ENCODE measurements around the gene PRKAR1A.

DNA sequence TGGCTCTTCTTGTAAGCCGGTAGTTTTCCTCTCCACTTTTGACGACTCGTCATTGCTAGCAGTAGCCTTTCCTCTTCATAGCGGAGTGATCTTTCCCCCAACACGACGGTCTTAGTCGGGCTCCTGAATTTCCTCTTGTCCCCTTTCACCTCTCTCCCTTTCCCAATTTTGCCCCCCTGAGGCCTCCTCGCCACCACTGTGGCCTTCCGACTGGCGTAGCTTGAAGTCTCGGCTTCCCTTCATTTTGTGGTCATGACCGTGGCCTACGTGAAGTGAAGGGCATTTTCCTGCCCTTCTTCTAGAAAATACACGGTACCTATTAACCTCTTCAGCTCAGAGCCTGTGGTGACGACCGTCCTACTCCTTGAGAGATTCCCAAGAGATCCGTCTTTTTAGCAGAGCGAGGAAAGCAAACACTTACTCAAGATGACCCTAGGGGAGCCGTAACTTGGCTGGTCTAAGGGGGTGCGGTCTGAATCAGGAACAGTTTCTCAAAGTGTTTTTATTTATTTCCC is 787 bp downstream of the PRKAR1A start:
- TF ChIP-seq POLR2A (IDR thresholded peaks at IDR 0.05) (no peak), EP300 (IDR thresholded peaks at IDR 0.05) (no peak)
- TF ChIP-seq, protein P1, sequence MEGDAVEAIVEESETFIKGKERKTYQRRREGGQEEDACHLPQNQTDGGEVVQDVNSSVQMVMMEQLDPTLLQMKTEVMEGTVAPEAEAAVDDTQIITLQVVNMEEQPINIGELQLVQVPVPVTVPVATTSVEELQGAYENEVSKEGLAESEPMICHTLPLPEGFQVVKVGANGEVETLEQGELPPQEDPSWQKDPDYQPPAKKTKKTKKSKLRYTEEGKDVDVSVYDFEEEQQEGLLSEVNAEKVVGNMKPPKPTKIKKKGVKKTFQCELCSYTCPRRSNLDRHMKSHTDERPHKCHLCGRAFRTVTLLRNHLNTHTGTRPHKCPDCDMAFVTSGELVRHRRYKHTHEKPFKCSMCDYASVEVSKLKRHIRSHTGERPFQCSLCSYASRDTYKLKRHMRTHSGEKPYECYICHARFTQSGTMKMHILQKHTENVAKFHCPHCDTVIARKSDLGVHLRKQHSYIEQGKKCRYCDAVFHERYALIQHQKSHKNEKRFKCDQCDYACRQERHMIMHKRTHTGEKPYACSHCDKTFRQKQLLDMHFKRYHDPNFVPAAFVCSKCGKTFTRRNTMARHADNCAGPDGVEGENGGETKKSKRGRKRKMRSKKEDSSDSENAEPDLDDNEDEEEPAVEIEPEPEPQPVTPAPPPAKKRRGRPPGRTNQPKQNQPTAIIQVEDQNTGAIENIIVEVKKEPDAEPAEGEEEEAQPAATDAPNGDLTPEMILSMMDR (IDR thresholded peaks at IDR 0.05): no peak

All from suprapubic skin (tissue), 3 donors.